ENCODE results near the gene PFKFB3.

The PFKFB3 gene

DNA sequence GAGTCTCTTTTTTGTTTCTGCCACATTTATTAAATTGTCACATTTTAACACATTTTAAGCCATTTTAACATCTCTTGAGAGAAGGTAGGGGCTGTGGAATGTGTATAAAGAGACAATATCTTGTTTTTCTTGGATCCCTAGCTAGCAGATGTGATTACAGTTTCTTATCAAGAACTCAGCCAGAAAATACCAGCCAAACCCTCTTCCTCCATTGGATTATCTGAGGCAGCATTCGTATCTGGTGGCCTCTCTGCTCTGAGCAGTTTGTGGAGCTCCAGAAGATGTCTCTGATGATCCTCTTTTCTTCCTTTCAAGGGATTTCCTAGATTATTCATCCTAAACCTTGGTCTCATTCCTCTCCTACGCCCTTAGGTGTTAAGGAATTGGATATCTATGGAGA lies 35.3 kb upstream of the PFKFB3 start:
- H3K79me2 ChIP-seq, result peaks cover 19% of the 10 kb centered on the region
- H3K27ac ChIP-seq, result no peak overlapping the region
- no peak overlapping the region for H3K9ac ChIP-seq
- H2AFZ ChIP-seq, result no peak overlapping the region
- TF ChIP-seq, protein P1, sequence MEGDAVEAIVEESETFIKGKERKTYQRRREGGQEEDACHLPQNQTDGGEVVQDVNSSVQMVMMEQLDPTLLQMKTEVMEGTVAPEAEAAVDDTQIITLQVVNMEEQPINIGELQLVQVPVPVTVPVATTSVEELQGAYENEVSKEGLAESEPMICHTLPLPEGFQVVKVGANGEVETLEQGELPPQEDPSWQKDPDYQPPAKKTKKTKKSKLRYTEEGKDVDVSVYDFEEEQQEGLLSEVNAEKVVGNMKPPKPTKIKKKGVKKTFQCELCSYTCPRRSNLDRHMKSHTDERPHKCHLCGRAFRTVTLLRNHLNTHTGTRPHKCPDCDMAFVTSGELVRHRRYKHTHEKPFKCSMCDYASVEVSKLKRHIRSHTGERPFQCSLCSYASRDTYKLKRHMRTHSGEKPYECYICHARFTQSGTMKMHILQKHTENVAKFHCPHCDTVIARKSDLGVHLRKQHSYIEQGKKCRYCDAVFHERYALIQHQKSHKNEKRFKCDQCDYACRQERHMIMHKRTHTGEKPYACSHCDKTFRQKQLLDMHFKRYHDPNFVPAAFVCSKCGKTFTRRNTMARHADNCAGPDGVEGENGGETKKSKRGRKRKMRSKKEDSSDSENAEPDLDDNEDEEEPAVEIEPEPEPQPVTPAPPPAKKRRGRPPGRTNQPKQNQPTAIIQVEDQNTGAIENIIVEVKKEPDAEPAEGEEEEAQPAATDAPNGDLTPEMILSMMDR (IDR thresholded peaks at IDR 0.05), result no peak
- no peaks in the 10 kb centered on the region for H3K9me3 ChIP-seq (ENCODE audit: control insufficient read depth, low read length)
- no peak overlapping the region for H3K4me2 ChIP-seq (ENCODE audit: low read length)
- peaks cover 7% of the 10 kb centered on the region for H3K4me1 ChIP-seq
- no peak overlapping the region for H3K4me3 ChIP-seq (ENCODE audit: low read depth, low read length)
- no peaks in the 10 kb centered on the region for H3K36me3 ChIP-seq (ENCODE audit: control insufficient read depth, insufficient read depth, low read length)
- no peaks in the 10 kb centered on the region for H3K27me3 ChIP-seq (ENCODE audit: control insufficient read depth, insufficient read depth, low read length)

DNA sequence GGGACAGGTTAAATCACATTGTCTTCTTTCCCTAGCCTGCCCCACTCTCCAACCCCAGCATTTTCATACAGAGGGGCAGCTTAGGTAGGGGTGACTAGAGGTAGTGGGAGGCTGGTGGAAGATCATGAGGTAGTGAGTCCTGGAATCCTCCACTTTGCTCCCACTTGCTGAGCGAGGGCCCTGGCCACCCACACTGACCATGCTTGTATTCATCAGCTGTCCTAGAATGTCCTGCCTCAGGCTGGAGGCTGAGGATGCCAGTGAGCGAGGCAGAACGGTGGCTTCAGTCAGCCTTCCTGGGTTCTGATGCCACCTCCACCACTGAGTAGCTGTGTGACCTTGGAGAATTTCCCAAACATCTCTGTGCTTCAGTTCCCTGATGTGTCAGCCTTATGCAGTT lies 34.6 kb upstream of the PFKFB3 start:
- H3K27me3 ChIP-seq (ENCODE audit: control insufficient read depth, insufficient read depth, low read length), result no peaks in the 10 kb centered on the region
- H3K4me2 ChIP-seq (ENCODE audit: low read length), result no peak overlapping the region
- peaks cover 7% of the 10 kb centered on the region for H3K4me1 ChIP-seq
- no peaks in the 10 kb centered on the region for H3K36me3 ChIP-seq (ENCODE audit: control insufficient read depth, insufficient read depth, low read length)
- no peak overlapping the region for H3K27ac ChIP-seq
- no peaks in the 10 kb centered on the region for H3K9me3 ChIP-seq (ENCODE audit: control insufficient read depth, low read length)
- TF ChIP-seq, protein P1 (IDR thresholded peaks at IDR 0.05), result no peak
- no peak overlapping the region for H3K9ac ChIP-seq
- H3K79me2 ChIP-seq, result peaks cover 25% of the 10 kb centered on the region
- no peak overlapping the region for H2AFZ ChIP-seq
- no peak overlapping the region for H3K4me3 ChIP-seq (ENCODE audit: low read depth, low read length)

DNA sequence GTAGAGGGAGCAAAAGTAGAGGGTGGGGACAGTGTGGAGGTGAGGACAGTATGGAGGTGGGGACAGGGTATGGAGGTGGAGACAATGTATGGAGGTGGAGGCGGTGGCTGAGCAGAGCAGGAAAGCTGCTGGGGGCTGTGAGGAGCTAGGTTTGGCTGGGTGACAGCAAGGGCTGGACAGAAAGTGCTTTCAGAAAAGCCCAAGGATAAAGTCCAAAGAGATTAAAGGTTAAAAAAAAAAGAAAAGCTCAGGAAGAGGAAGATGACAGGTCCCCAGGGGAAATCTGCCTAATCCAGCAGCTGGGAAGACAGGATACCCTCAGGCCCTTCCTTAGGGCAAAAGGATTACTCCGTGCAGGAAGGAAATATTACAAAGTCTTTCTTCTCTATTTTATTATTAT lies 32.1 kb upstream of the PFKFB3 start:
- Histone ChIP-seq H3K9me3 (ENCODE audit: control insufficient read depth, low read length) (no peaks in the 10 kb centered on the region), H3K27ac (no peak overlapping the region), H3K4me2 (ENCODE audit: low read length) (no peak overlapping the region), H3K9ac (no peak overlapping the region), H3K36me3 (ENCODE audit: control insufficient read depth, insufficient read depth, low read length) (no peaks in the 10 kb centered on the region), H3K79me2 (peaks cover 37% of the 10 kb centered on the region), H2AFZ (no peak overlapping the region), H3K27me3 (ENCODE audit: control insufficient read depth, insufficient read depth, low read length) (no peaks in the 10 kb centered on the region), H3K4me1 (peaks cover 2% of the 10 kb centered on the region), H3K4me3 (ENCODE audit: low read depth, low read length) (no peak overlapping the region)
- TF ChIP-seq, protein P1 (IDR thresholded peaks at IDR 0.05), result no peak

DNA sequence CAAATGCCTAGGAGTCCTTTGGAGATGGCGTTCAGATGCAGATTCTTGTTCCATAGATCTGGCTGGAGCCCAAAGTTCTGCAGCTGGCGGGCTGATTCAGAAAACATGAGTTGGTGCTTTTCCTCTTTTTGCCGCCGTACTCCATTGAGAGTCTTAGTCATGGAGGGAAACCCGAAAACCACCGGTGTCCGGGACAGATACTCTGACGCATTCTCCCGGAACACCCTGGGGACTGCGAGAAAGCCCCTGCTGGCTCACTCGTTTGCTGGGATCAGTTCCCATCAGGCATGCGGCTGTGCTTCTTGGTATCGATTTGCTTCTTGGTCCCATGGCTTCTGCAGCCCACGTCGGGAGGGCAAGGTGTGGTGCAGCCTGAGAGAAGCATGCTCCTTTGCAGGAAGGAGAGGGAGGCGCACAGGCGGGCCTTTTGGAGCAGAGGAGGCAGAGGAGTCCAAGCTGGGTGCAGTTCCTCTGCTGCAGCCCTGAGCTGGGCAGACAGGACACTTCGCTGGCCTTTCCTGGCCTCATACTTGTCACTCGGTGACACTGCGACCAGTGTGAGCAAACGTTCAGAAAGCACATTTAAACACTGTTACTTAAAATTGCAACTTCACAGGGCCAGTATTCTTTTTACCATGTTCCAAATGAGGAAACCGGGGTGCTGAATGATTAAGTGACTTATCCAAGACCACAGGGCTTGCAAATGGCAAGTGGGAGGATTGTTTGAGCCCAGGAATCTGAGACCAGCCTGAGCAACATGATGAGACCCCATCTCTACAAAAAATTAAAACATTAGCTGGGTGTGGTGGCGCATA lies 30.6 kb upstream of the PFKFB3 start:
- TF ChIP-seq, protein P1 (IDR thresholded peaks at IDR 0.05), result no peak
- Histone ChIP-seq H3K27ac (no peak overlapping the region), H3K9me3 (ENCODE audit: control insufficient read depth, low read length) (no peaks in the 10 kb centered on the region), H3K9ac (no peak overlapping the region), H3K4me3 (ENCODE audit: low read depth, low read length) (no peak overlapping the region), H3K79me2 (peaks cover 37% of the 10 kb centered on the region), H3K4me2 (ENCODE audit: low read length) (no peak overlapping the region), H3K4me1 (peaks cover 2% of the 10 kb centered on the region), H2AFZ (no peak overlapping the region), H3K27me3 (ENCODE audit: control insufficient read depth, insufficient read depth, low read length) (no peaks in the 10 kb centered on the region), H3K36me3 (ENCODE audit: control insufficient read depth, insufficient read depth, low read length) (no peaks in the 10 kb centered on the region)

DNA sequence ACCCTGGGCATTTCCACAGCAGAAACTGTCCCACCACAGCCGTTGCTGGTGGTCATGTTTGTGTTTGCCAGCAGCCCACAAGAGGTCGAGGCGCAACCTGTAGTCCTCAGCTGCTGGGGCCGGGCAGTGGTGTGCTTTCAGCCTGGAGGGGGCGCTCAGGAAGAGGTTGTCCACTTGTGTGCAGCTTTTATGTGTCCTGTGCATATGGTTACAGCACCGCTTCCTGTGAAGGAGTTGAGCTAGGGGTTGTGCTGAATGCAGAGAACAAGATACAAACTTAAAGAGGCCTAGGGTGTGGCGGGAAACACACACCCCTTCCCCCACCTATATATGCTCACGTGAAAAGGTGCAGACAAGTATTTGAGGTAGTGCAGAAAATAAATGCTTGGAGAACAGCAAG lies 29.5 kb upstream of the PFKFB3 start:
- H2AFZ ChIP-seq, result no peak overlapping the region
- peaks cover 36% of the 10 kb centered on the region for H3K79me2 ChIP-seq
- no peaks in the 10 kb centered on the region for H3K4me1 ChIP-seq
- H3K4me2 ChIP-seq (ENCODE audit: low read length), result no peak overlapping the region
- H3K36me3 ChIP-seq (ENCODE audit: control insufficient read depth, insufficient read depth, low read length), result no peaks in the 10 kb centered on the region
- no peaks in the 10 kb centered on the region for H3K9me3 ChIP-seq (ENCODE audit: control insufficient read depth, low read length)
- no peak overlapping the region for H3K9ac ChIP-seq
- no peak overlapping the region for H3K27ac ChIP-seq
- H3K27me3 ChIP-seq (ENCODE audit: control insufficient read depth, insufficient read depth, low read length), result no peaks in the 10 kb centered on the region
- TF ChIP-seq, protein P1 (IDR thresholded peaks at IDR 0.05), result no peak
- no peak overlapping the region for H3K4me3 ChIP-seq (ENCODE audit: low read depth, low read length)
